K562 (cell line): ENCODE data around the gene C1orf116. TPM values are rescaled to one million over a fixed set of nuclear protein-coding genes. Genes with fewer than 3 reads are reported as not detected.

Experiments used
- ETS2 ChIP-seq: IDR thresholded peaks from 2 replicates; pipeline ENCODE4 v1.6.1; 2016; ENCODE audit warnings: borderline replicate concordance, missing genetic modification characterization, mild to moderate bottlenecking, moderate library complexity, missing compliant biosample characterization; ENCODE audit not compliant: poor library complexity, severe bottlenecking
- HNRNPUL1 ChIP-seq: fragments of 200-400 bp; formaldehyde crosslinking; IDR thresholded peaks from 2 replicates; pipeline ENCODE4 v1.6.1; 2017; ENCODE audit warnings: low read length
- HOXB6 ChIP-seq: fragments of 250-450 bp; sonication (Bioruptor Pico); IDR thresholded peaks from 2 replicates; pipeline ENCODE4 v1.5.1; 2022; ENCODE audit warnings: mild to moderate bottlenecking, borderline replicate concordance
- KLF13 ChIP-seq: fragments of 450-650 bp; IDR thresholded peaks from 2 replicates; pipeline ENCODE4 v1.6.1; 2016; ENCODE audit warnings: missing genetic modification characterization, low read depth, mild to moderate bottlenecking, missing compliant biosample characterization, moderate library complexity, borderline replicate concordance
- KLF16 ChIP-seq: IDR thresholded peaks from 2 replicates; pipeline ENCODE4 v1.6.1; 2016; ENCODE audit warnings: antibody characterized with exemption
- PHB2 ChIP-seq: fragments of 450-650 bp; IDR thresholded peaks from 2 replicates; pipeline ENCODE4 v1.6.1; 2017; ENCODE audit warnings: low read depth
- PHF20 ChIP-seq: fragments of 450-650 bp; IDR thresholded peaks from 2 replicates; pipeline ENCODE4 v1.6.1; 2018; ENCODE audit not compliant: partially characterized antibody
- PURB ChIP-seq: sonication (generic); formaldehyde crosslinking; IDR thresholded peaks from 2 replicates; pipeline ENCODE4 v1.9.0; 2021; ENCODE audit warnings: low read depth, mild to moderate bottlenecking, missing genetic modification reagents
- RHOXF2B ChIP-seq: fragments of 250-450 bp; sonication (Bioruptor Pico); conservative IDR thresholded peaks from 2 replicates; pipeline ENCODE4 v1.5.1; 2021
- SNRNP70 ChIP-seq: fragments of 200-400 bp; formaldehyde crosslinking; optimal IDR thresholded peaks from 2 replicates; pipeline ENCODE3; 2017; ENCODE audit warnings: low read depth, low read length
- TCF3 ChIP-seq: sonication (generic); formaldehyde crosslinking; IDR thresholded peaks from 2 replicates; pipeline ENCODE4 v1.4.0; 2020; ENCODE audit warnings: mild to moderate bottlenecking, missing genetic modification reagents
- THRAP3 ChIP-seq: fragments of 450-650 bp; IDR thresholded peaks from 2 replicates; pipeline ENCODE4 v1.6.1; 2016; ENCODE audit warnings: mild to moderate bottlenecking, inconsistent platforms, borderline replicate concordance
- polyA plus RNA-seq, 8 experiments: library from polyadenylated mRNA; depleted of rRNA in 4 of 8; stranded (reverse) in 5 of 8; unstranded in 3 of 8; fragments of >200 nt; fragmentation: Nextera tagmentation in 2 of 8; fragmentation: Illumina TruSeq in 1 of 8; extraction: Ambion mirVana in 2 of 8; extraction: Trizol in 1 of 8; gene quantifications; 2 replicates each; pipeline versions ENCODE4 v1.2.1 to v1.2.3, GENCODE V29; 2011 to 2014; ENCODE audit warnings: inconsistent platforms in 1 of 8, missing spikeins in 1 of 8
- total RNA-seq, 7 experiments: library from RNA; depleted of rRNA in 6 of 7; stranded (reverse); fragments of >200 nt in 6 of 7; fragmentation: Illumina TruSeq in 2 of 7; extraction: Trizol in 2 of 7; gene quantifications; 2 replicates each; pipeline versions ENCODE4 v1.2.1 to v1.2.3, GENCODE V29; 2011 to 2021; ENCODE audit warnings: low replicate concordance in 1 of 7
- TF ChIP-seq, protein P1 (sequence below), 2 experiments: fragments of 450-650 bp in 1 of 2; sonication (generic) in 1 of 2; formaldehyde crosslinking in 1 of 2; IDR thresholded peaks; 2 replicates each; pipeline versions ENCODE4 v1.7.1 to v1.9.0; 2016 to 2022; ENCODE audit warnings: inconsistent platforms in 1 of 2, mild to moderate bottlenecking in 1 of 2, missing genetic modification reagents in 1 of 2
- TF ChIP-seq, protein P2 (sequence below), 2 experiments: fragments of 450-650 bp; IDR thresholded peaks; 2 replicates each; pipeline ENCODE4 v1.6.1; 2018; ENCODE audit warnings: mild to moderate bottlenecking in 2 of 2, low read depth in 1 of 2; ENCODE audit not compliant: partially characterized antibody in 2 of 2

C1orf116 gene
- total and polyA plus RNA-seq, 9 of the 15 experiments (the other 6 are each of a cell fraction or from before 2014, with no cell fraction given): 0.62 to 3.0 (median 0.95) TPM

DNA sequence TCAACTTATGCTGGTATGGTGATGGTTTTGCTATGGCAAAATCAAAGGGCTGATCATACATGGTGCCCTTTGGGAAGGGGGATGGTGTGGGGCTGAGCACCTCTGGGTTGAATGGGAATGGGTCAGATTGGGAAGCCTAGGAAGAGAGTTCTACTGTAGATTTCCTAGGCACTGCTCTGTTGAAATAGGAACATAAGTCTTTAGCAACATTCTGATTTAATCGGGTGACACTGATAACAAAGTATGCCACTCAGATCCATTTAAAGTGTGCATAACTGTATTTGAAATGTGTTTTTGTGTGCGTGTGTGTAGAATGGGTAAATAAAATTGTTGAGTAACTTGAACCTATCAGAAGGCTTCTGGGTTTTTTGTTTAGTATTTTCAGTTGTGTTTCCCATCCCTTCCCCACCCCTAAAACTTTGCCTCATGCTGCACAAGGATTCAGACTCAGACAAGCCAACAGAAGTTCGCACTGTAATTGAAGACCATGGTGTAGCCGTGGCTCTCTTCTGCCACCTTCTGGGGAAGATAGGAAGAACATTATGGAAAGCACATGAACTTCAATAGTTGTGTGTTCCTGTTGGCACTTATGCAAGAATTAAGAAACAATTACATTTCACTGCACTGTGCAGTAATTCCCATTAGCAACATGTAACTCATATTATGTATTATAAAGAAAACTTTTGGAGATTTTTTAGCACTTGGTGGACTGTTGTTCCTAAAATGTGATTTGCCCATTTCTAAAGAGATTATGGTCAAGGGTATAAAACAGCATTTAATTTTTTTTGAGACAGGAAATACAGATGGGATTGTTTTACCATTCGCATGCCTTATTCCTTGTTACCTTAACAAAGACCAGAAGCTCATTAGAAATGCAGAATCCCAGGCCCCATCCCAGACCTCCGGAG is 45.2 kb upstream of the C1orf116 start (continued):
- TF ChIP-seq, protein P1, sequence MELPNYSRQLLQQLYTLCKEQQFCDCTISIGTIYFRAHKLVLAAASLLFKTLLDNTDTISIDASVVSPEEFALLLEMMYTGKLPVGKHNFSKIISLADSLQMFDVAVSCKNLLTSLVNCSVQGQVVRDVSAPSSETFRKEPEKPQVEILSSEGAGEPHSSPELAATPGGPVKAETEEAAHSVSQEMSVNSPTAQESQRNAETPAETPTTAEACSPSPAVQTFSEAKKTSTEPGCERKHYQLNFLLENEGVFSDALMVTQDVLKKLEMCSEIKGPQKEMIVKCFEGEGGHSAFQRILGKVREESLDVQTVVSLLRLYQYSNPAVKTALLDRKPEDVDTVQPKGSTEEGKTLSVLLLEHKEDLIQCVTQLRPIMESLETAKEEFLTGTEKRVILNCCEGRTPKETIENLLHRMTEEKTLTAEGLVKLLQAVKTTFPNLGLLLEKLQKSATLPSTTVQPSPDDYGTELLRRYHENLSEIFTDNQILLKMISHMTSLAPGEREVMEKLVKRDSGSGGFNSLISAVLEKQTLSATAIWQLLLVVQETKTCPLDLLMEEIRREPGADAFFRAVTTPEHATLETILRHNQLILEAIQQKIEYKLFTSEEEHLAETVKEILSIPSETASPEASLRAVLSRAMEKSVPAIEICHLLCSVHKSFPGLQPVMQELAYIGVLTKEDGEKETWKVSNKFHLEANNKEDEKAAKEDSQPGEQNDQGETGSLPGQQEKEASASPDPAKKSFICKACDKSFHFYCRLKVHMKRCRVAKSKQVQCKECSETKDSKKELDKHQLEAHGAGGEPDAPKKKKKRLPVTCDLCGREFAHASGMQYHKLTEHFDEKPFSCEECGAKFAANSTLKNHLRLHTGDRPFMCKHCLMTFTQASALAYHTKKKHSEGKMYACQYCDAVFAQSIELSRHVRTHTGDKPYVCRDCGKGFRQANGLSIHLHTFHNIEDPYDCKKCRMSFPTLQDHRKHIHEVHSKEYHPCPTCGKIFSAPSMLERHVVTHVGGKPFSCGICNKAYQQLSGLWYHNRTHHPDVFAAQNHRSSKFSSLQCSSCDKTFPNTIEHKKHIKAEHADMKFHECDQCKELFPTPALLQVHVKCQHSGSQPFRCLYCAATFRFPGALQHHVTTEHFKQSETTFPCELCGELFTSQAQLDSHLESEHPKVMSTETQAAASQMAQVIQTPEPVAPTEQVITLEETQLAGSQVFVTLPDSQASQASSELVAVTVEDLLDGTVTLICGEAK (IDR thresholded peaks at IDR 0.05): 0 out of 2 replicates have a peak, but pooled peaks have one; percentile 15
- TF ChIP-seq, protein P1 (CRISPR knock-in tag; IDR thresholded peaks at IDR 0.05): no peak
- TF ChIP-seq THRAP3 (no peak), HOXB6 (CRISPR knock-in tag) (no peak), HNRNPUL1 (no peak), KLF16 (no peak), KLF13 (no peak), PURB (CRISPR knock-in tag) (no peak), PHB2 (no peak), PHF20 (no peak), SNRNP70 (no peak), RHOXF2B (no peak), TCF3 (CRISPR knock-in tag) (no peak), ETS2 (no peak)
- TF ChIP-seq, protein P2, sequence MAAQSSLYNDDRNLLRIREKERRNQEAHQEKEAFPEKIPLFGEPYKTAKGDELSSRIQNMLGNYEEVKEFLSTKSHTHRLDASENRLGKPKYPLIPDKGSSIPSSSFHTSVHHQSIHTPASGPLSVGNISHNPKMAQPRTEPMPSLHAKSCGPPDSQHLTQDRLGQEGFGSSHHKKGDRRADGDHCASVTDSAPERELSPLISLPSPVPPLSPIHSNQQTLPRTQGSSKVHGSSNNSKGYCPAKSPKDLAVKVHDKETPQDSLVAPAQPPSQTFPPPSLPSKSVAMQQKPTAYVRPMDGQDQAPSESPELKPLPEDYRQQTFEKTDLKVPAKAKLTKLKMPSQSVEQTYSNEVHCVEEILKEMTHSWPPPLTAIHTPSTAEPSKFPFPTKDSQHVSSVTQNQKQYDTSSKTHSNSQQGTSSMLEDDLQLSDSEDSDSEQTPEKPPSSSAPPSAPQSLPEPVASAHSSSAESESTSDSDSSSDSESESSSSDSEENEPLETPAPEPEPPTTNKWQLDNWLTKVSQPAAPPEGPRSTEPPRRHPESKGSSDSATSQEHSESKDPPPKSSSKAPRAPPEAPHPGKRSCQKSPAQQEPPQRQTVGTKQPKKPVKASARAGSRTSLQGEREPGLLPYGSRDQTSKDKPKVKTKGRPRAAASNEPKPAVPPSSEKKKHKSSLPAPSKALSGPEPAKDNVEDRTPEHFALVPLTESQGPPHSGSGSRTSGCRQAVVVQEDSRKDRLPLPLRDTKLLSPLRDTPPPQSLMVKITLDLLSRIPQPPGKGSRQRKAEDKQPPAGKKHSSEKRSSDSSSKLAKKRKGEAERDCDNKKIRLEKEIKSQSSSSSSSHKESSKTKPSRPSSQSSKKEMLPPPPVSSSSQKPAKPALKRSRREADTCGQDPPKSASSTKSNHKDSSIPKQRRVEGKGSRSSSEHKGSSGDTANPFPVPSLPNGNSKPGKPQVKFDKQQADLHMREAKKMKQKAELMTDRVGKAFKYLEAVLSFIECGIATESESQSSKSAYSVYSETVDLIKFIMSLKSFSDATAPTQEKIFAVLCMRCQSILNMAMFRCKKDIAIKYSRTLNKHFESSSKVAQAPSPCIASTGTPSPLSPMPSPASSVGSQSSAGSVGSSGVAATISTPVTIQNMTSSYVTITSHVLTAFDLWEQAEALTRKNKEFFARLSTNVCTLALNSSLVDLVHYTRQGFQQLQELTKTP (IDR thresholded peaks at IDR 0.05; ENCODE audit: low read depth in 1 of 2, partially characterized antibody in 2 of 2): no peak
